Measurements from ENCODE around the gene ZNF316.
"Not testable (repeated sequence)": the region's sequence is repeated elsewhere in the genome, so short reads cannot be mapped to it uniquely, and the experiment has no call there.

The ZNF316 gene

GRCh38 chr7:6656413-6656812 is 19.3 kb downstream of the ZNF316 start:
- H3K27me3 Mint-ChIP-seq: no peaks in the 10 kb centered on the region
- no peak overlapping the region for H3K4me3 Mint-ChIP-seq
- ATAC-seq (replicated peaks) (no peak), DNase-seq (no peak)
- H3K27ac Mint-ChIP-seq: no peak overlapping the region
- peaks cover 21 to 31% of the 10 kb centered on the region in 2 donors for H3K36me3 Mint-ChIP-seq
- no peaks in the 10 kb centered on the region for H3K9me3 Mint-ChIP-seq
- peaks cover 0 to 2% of the 10 kb centered on the region in 2 donors for H3K4me1 Mint-ChIP-seq

GRCh38 chr7:6658618-6659345 is 21.7 kb downstream of the ZNF316 start:
- no peaks in the 10 kb centered on the region for H3K27me3 Mint-ChIP-seq
- H3K36me3 Mint-ChIP-seq: peaks cover 13 to 21% of the 10 kb centered on the region in 2 donors
- H3K9me3 Mint-ChIP-seq: no peaks in the 10 kb centered on the region
- H3K27ac Mint-ChIP-seq: no peak overlapping the region
- H3K4me3 Mint-ChIP-seq: no peak overlapping the region
- ATAC-seq (replicated peaks) (peak; percentile 33), DNase-seq (no peak)
- peaks cover 0 to 2% of the 10 kb centered on the region in 2 donors for H3K4me1 Mint-ChIP-seq

- Mint-ChIP-seq H3K9me3 (peaks cover 25 to 31% of the 10 kb centered on the region in 2 donors), H3K36me3 (peaks cover 12 to 39% of the 10 kb centered on the region in 2 donors), H3K27me3 (peaks cover 7 to 11% of the 10 kb centered on the region in 2 donors)
- not testable (repeated sequence) for DNase-seq; H3K4me1 Mint-ChIP-seq; H3K4me3 Mint-ChIP-seq; ATAC-seq (replicated peaks); H3K27ac Mint-ChIP-seq
Observed at GRCh38 chr7:6670851-6671250, 33.7 kb downstream of the ZNF316 start.

- DNase-seq (no peak), ATAC-seq (replicated peaks) (no peak)
- Mint-ChIP-seq H3K9me3 (peaks cover 41 to 46% of the 10 kb centered on the region in 2 donors), H3K27ac (no peak overlapping the region), H3K4me1 (no peaks in the 10 kb centered on the region), H3K27me3 (no peaks in the 10 kb centered on the region), H3K36me3 (peaks cover 20 to 31% of the 10 kb centered on the region in 2 donors), H3K4me3 (no peak overlapping the region)
Observed at GRCh38 chr7:6675807-6676405, 38.8 kb downstream of the ZNF316 start.

GRCh38 chr7:6680146-6680545 is 43.0 kb downstream of the ZNF316 start:
- H3K4me3 Mint-ChIP-seq: no peak overlapping the region
- ATAC-seq (replicated peaks): no peak
- peaks cover 34% of the 10 kb centered on the region in 2 donors for H3K9me3 Mint-ChIP-seq

GRCh38 chr7:6691103-6691502 is 54.0 kb downstream of the ZNF316 start:
- Mint-ChIP-seq H3K27me3 (no peaks in the 10 kb centered on the region), H3K36me3 (peaks cover 34 to 38% of the 10 kb centered on the region in 2 donors), H3K9me3 (peaks cover 31 to 36% of the 10 kb centered on the region in 2 donors), H3K4me3 (no peak overlapping the region), H3K4me1 (peaks cover 0 to 10% of the 10 kb centered on the region in 2 donors), H3K27ac (peak overlapping the region; percentile 31)
- DNase-seq (no peak), ATAC-seq (replicated peaks) (no peak)

More at GRCh38 chr7:6680146-6680545, 43.0 kb downstream of the ZNF316 start:
- DNase-seq: no peak
- H3K27me3 Mint-ChIP-seq: no peaks in the 10 kb centered on the region
- peaks cover 40 to 42% of the 10 kb centered on the region in 2 donors for H3K36me3 Mint-ChIP-seq
- no peak overlapping the region for H3K27ac Mint-ChIP-seq
- H3K4me1 Mint-ChIP-seq: no peaks in the 10 kb centered on the region

GRCh38 chr7:6691609-6692106 is 54.5 kb downstream of the ZNF316 start:
- Mint-ChIP-seq H3K4me1 (peaks cover 0 to 10% of the 10 kb centered on the region in 2 donors), H3K36me3 (peaks cover 29 to 33% of the 10 kb centered on the region in 2 donors), H3K27ac (peak overlapping the region; percentile 31), H3K27me3 (no peaks in the 10 kb centered on the region), H3K4me3 (no peak overlapping the region), H3K9me3 (peaks cover 26 to 31% of the 10 kb centered on the region in 2 donors)
- no peak for ATAC-seq (replicated peaks)
- no peak for DNase-seq

GRCh38 chr7:6700793-6701192 is 63.7 kb downstream of the ZNF316 start:
- Mint-ChIP-seq H3K9me3 (peaks cover 13 to 25% of the 10 kb centered on the region in 2 donors), H3K27me3 (no peaks in the 10 kb centered on the region), H3K4me1 (peaks cover 30 to 49% of the 10 kb centered on the region in 2 donors), H3K27ac (no peak overlapping the region), H3K36me3 (peaks cover 48 to 50% of the 10 kb centered on the region in 2 donors), H3K4me3 (no peak overlapping the region)
- DNase-seq (no peak), ATAC-seq (replicated peaks) (no peak)

- DNase-seq (no peak), ATAC-seq (replicated peaks) (no peak)
- Mint-ChIP-seq H3K27me3 (no peaks in the 10 kb centered on the region), H3K27ac (no peak overlapping the region), H3K4me3 (peak overlapping the region in 1 of 2 donors; percentile 10), H3K4me1 (peaks cover 31 to 52% of the 10 kb centered on the region in 2 donors), H3K9me3 (peaks cover 13 to 25% of the 10 kb centered on the region in 2 donors), H3K36me3 (peaks cover 51 to 53% of the 10 kb centered on the region in 2 donors)
Observed at GRCh38 chr7:6701860-6702259, 64.7 kb downstream of the ZNF316 start.

Measured in stimulated activated naive B cell treated with anti-CD40 and anti-IgM and Interleukin-4, amounts not matched to agents 10 μg/mL and 1 μg/mL and 100 μg/mL, for 72 hours (primary cell).